ENCODE data around the gene CYP39A1. TPM values are rescaled to one million over a fixed set of nuclear protein-coding genes. Genes with fewer than 3 reads are reported as not detected.

The CYP39A1 gene
- 10 to 100 TPM in 3 of 5 donors, 1 to 10 TPM in 2; 5.9 to 13.1 (median 11.6) TPM for polyA plus RNA-seq (ENCODE audit: insufficient read depth in 1 of 5, insufficient read length in 5 of 5, low replicate concordance in 1 of 5)
- long read RNA-seq, donor 1, partial matches to known transcripts = 45 of 47 reads
- long read RNA-seq, donor 1, other reads (novel, unspliced or antisense) = 0 of 47 reads
- long read RNA-seq, donor 2 = 0 reads
- long read RNA-seq, donor 3, partial matches to known transcripts = 0 of 1 reads
- long read RNA-seq, donor 3, other reads (novel, unspliced or antisense) = 0 of 1 reads
- long read RNA-seq, donor 4 = 0 reads
- long read RNA-seq, donor 5, partial matches to known transcripts = 0 of 3 reads
- long read RNA-seq, donor 5, other reads (novel, unspliced or antisense) = 0 of 3 reads
- long read RNA-seq, donor 6 = 0 reads
- long read RNA-seq, donor 7 = 0 reads
- long read RNA-seq, donor 8, partial matches to known transcripts = 0 of 1 reads
- long read RNA-seq, donor 8, other reads (novel, unspliced or antisense) = 0 of 1 reads

- peak; percentile 94 for DNase-seq
Observed at GRCh38 chr6:46652603-46653438, at the start of gene CYP39A1, which contains the start of gene SLC25A27. Gene CYP39A1 (minus strand): TSS chr6:46652818. CDS start chr6:46652582, 236 bp downstream. Gene SLC25A27 (plus strand): TSS chr6:46652975. CDS start chr6:46653193, 218 bp downstream.

- no peak for DNase-seq
Observed at GRCh38 chr6:46699970-46700369, 47.4 kb upstream of the CYP39A1 start.

DNA sequence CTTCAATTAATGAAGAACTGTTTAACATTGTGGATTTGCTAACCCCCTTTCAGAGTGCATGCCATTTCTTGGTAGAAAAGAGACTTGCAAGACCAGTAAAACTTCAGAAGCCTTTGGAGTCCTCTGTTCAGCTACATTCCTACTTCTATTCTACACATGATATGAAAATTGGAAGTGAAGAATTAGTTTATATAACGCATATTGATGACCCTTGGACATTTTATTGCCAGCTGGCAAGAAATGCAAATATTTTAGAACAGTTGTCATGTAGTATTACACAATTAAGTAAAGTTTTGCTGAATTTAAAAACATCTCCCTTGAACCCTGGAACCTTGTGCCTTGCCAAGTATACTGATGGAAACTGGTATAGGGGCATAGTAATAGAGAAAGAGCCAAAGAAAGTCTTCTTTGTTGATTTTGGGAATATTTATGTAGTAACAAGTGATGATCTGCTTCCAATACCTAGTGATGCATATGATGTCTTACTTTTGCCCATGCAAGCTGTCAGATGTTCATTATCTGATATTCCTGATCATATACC lies 38.4 kb upstream of the CYP39A1 start:
- peak; percentile 21 to 25 for DNase-seq

DNA sequence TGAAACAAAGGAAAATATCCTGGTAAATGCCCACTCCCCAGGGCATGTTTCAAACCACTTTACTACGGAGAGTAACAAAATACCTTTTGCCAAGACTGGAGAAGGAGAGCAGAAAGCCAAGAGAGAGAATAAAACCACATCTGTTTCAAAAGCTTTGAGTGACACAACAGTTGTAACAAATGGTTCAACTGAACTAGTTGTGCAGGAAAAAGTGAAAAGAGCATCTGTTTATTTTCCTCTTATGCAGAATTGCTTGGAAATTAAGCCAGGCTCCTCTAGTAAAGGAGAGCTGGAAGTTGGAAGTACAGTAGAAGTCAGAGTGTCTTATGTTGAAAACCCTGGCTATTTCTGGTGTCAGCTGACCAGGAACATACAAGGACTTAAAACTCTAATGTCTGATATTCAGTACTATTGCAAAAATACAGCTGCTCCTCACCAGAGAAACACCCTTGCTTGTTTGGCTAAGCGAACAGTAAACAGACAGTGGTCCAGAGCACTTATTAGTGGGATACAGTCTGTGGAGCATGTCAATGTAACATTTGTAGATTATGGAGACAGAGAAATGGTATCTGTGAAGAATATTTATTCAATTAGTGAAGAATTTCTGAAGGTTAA lies 37.6 kb upstream of the CYP39A1 start:
- peak; percentile 56 to 69 for DNase-seq

DNA sequence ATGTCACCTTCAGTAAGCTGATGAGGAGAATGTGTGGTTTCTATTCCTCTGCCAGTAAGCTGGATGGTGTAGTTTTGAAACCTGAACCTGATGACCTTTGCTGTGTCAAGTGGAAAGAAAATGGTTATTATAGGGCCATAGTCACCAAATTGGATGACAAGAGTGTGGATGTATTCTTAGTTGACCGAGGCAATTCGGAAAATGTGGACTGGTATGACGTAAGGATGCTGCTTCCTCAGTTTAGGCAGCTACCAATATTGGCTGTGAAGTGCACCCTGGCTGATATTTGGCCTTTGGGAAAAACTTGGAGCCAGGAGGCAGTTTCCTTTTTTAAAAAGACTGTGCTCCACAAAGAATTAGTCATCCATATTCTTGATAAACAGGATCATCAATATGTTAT lies 37.0 kb upstream of the CYP39A1 start:
- no peak for DNase-seq

DNA sequence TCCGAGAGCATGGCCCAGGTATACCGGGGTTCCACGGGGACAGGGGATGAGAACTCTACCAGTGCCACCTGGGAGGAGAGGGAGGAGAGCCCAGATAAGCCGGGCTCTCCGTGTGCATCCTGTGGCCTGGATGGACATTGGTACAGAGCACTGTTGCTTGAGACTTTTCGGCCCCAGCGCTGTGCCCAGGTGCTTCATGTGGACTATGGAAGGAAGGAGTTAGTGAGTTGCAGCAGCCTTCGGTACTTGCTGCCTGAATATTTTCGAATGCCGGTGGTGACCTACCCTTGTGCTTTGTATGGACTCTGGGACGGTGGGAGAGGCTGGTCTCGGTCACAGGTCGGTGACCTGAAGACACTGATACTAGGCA lies 36.3 kb upstream of the CYP39A1 start:
- DNase-seq = no peak

DNA sequence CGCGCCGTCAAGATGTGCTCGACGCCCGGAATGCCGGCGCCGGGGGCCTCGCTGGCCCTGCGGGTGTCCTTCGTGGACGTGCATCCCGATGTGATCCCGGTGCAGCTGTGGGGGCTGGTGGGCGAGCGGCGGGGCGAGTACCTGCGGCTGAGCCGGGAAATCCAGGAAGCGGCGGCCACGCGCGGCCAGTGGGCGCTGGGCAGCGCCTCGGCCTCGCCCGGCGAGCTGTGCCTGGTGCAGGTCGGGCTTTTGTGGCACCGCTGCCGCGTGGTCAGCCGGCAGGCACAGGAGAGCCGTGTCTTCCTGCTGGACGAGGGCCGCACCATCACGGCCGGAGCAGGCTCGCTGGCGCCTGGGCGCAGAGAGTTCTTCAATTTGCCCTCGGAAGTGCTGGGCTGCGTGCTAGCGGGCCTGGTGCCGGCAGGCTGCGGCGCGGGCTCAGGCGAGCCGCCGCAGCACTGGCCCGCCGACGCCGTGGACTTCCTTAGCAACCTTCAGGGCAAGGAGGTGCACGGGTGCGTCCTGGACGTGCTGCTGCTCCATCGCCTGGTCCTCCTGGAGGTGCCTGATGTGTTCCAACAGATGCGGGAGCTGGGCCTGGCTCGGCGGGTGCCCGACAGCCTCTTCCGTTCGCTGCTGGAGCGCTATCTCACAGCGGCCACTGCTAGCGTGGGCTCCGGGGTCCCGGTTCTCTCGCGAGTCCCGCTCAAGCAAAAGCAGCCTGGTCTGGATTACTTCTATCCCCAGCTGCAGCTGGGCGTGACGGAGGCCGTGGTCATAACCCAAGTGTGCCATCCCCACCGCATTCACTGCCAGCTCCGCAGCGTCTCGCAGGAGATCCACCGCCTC lies 35.7 kb upstream of the CYP39A1 start:
- DNase-seq = no peak

- no peak for DNase-seq
Observed at GRCh38 chr6:46687619-46688097, 35.0 kb upstream of the CYP39A1 start, which contains the start of gene TDRD6. Gene TDRD6 (plus strand): TSS chr6:46687885. CDS start chr6:46688129, 244 bp downstream.

GRCh38 chr6:46684771-46685170 lies 32.2 kb upstream of the CYP39A1 start:
- DNase-seq = no peak

DNA sequence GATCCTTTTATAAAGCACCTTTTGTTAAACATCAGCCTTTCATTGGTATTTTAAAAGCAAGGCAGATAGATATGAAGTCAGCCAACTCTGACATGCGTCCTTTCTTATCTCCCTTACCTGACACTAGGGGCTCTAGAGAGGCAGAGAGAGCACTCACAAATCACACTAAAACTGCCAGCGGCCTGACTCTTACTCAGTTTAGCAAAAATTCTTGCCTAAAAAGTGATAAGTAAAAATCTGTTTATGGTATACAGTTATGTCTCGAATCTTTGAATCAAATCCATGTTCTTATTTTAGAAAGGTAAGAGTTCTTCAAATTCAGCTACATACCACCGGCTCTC lies 24.7 kb upstream of the CYP39A1 start:
- DNase-seq = no peak

DNA sequence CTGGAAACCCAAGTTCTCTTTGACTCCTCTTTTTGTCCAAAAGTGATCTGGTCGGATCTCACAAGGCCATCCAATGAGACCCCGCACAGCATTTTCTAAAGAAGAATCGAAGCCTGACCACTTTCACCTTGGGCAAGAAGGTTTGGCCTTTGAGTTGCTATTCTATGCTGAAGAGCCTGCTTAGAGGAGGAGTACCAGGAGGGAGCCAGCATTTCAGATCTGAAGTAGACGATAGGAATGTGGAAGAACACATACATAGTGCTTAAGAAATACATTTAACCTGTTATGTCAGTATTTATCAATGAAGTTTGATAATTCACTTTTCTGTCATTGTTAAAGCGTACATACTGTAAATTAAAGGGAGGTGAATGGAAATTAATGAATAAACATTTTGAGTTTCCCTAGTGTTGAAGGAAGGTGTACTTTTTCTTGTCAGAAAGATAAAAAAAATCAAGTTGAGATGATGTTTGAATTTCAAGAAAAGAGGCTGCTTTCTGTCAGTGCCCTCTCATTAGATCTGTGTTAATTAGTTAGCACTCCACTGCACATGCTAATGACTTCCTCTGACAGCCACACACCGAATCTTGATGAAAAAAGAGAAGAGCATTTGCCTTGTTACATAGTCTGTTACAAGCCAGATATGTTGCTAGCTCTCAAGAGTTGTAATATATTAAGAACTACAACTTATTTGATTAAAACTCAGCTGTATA lies 24.1 kb upstream of the CYP39A1 start:
- no peak for DNase-seq

GRCh38 chr6:46674410-46674809 lies 21.8 kb upstream of the CYP39A1 start:
- no peak for DNase-seq

DNA sequence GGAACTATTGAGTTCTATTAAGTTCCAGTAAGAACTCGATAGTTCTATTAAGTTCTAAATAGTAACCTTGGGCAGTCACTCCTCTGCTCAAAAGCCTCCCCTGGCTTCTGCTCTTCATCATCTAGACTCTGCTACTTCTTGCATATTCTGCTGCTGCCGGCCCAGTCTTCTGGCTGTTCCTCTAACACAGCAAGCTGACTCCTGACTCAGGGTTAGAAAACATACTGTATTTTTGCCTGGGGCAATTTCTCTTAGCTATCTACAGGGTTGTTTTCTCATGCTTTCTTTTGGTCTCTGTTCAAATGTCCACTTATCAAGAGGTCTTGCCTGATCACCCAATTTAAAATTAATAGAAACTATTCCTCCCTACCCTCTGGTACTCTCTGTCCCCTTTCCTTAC lies 14.8 kb upstream of the CYP39A1 start:
- no peak for DNase-seq

GRCh38 chr6:46661483-46661882 lies 8.9 kb upstream of the CYP39A1 start:
- DNase-seq = no peak

GRCh38 chr6:46657642-46658041 lies 5.0 kb upstream of the CYP39A1 start:
- no peak for DNase-seq

- DNase-seq = no peak
Observed at GRCh38 chr6:46655803-46656202, 3.2 kb upstream of the CYP39A1 start.

- DNase-seq = peak; percentile 29 to 35
Observed at GRCh38 chr6:46653439-46654195, 999 bp upstream of the CYP39A1 start.

DNA sequence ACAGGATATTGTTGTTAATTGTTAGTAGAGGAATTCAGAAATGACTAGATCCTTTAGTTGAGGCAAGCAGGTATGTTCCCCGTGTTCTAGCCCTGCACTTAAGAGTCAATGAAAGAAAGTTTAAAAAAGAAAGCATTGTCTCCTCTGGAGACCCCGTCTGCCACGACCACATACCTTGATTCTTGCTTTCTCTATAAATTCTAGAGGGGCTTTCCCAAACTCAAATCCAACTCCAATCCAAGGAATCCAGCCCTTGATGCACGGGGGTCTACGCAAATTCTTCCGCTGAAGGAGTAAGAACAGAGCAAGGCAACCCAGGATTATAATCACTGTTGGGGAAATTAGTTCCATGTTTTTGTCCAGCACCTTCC lies 401 bp downstream of the CYP39A1 start:
- DNase-seq = no peak

DNA sequence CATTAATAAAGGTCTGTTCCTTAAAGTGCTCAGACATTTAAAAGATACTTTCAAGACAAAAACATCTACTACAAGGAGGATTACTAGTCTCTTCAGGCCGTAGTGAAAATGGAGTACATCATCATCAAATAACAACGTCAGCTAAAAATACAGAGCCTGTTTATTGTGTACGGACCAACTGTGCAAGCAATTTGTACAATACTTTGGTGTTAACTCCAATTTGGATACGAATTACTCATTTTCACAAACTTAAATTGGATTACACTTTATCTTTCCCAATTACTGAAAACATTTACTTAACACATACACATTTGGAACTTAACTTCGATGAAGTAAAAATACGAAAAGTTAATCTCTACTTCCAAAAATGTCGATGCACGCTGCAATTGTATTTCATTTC lies 802 bp downstream of the CYP39A1 start:
- DNase-seq = peak; percentile 30 to 32
